Measurements from ENCODE around the gene PACRG. TPM values are rescaled to one million over a fixed set of nuclear protein-coding genes. Genes with fewer than 3 reads are reported as not detected.

PACRG gene
- total and polyA plus RNA-seq, 2 experiments from 2014 or later, result 0.17 to 0.68 TPM

DNA sequence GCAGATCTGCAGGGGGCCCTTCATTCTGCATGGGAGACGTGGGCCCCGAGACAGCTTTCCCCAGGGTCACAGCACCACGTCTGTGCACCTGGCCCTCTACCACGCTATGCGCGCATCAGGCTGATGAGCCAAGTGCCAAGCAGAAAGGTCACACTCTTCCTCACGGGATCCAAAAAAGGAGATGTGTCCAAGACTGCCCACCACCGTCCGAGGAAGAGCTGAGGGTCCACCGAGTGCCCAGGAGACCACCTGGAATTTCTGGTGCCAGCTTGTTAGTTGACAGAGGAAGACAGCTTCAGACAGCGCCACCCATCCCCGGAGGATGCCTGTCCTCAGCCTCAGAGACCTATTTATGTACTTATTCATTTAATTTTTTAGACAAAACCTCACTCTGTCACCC lies 609.2 kb downstream of the PACRG start:
- H3K4me3 ChIP-seq, result no peak overlapping the region
- Mint-ChIP-seq H3K4me3 (no peak overlapping the region), H3K36me3 (ENCODE audit: low read depth) (no peaks in the 10 kb centered on the region), H3K9me3 (no peaks in the 10 kb centered on the region; the same call in 2 of the 3 replicates), H3K4me1 (peaks cover 24% of the 10 kb centered on the region), H3K27me3 (ENCODE audit: insufficient read depth, low read depth, poor library complexity) (peaks cover 20% of the 10 kb centered on the region), H3K27ac (no peak overlapping the region)
- H3F3A ChIP-seq (replicated peaks; ENCODE audit: low read depth), result no peaks in the 10 kb centered on the region
- H2AFZ ChIP-seq, result no peak overlapping the region
- H3K4me2 ChIP-seq, result no peak overlapping the region
- TF ChIP-seq REST (IDR thresholded peaks at IDR 0.05; ENCODE audit: unreplicated experiment) (no peak), JUNB (IDR thresholded peaks at IDR 0.05; ENCODE audit: unreplicated experiment) (no peak), POLR2AphosphoS5 (IDR thresholded peaks at IDR 0.05; ENCODE audit: low read depth) (no peak), CREB1 (CRISPR knock-in tag; IDR thresholded peaks at IDR 0.05; ENCODE audit: low read depth) (no peak), ZNF114 (CRISPR knock-in tag; IDR thresholded peaks at IDR 0.05) (no peak), ZNF331 (CRISPR knock-in tag; IDR thresholded peaks at IDR 0.05; ENCODE audit: low read depth) (no peak), EZH2 (IDR thresholded peaks at IDR 0.05; ENCODE audit: low read depth, unreplicated experiment) (no peak), STAT1 (IDR thresholded peaks at IDR 0.05; ENCODE audit: unreplicated experiment) (no peak), EZH2phosphoT487 (IDR thresholded peaks at IDR 0.05; ENCODE audit: unreplicated experiment) (no peak), ZNF462 (CRISPR knock-in tag; IDR thresholded peaks at IDR 0.05) (no peak), NANOG (IDR thresholded peaks at IDR 0.05; ENCODE audit: borderline replicate concordance) (no peak)
- TF ChIP-seq, protein P1, sequence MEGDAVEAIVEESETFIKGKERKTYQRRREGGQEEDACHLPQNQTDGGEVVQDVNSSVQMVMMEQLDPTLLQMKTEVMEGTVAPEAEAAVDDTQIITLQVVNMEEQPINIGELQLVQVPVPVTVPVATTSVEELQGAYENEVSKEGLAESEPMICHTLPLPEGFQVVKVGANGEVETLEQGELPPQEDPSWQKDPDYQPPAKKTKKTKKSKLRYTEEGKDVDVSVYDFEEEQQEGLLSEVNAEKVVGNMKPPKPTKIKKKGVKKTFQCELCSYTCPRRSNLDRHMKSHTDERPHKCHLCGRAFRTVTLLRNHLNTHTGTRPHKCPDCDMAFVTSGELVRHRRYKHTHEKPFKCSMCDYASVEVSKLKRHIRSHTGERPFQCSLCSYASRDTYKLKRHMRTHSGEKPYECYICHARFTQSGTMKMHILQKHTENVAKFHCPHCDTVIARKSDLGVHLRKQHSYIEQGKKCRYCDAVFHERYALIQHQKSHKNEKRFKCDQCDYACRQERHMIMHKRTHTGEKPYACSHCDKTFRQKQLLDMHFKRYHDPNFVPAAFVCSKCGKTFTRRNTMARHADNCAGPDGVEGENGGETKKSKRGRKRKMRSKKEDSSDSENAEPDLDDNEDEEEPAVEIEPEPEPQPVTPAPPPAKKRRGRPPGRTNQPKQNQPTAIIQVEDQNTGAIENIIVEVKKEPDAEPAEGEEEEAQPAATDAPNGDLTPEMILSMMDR (conservative IDR thresholded peaks at IDR 0.05; ENCODE audit: low read depth in 2 of 2), result no peak
- TF ChIP-seq, protein P2, sequence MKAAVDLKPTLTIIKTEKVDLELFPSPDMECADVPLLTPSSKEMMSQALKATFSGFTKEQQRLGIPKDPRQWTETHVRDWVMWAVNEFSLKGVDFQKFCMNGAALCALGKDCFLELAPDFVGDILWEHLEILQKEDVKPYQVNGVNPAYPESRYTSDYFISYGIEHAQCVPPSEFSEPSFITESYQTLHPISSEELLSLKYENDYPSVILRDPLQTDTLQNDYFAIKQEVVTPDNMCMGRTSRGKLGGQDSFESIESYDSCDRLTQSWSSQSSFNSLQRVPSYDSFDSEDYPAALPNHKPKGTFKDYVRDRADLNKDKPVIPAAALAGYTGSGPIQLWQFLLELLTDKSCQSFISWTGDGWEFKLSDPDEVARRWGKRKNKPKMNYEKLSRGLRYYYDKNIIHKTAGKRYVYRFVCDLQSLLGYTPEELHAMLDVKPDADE (IDR thresholded peaks at IDR 0.05), result no peak
- H3K27me3 ChIP-seq (ENCODE audit: insufficient read depth), result no peaks in the 10 kb centered on the region
- H3K36me3 ChIP-seq (ENCODE audit: insufficient read depth), result no peaks in the 10 kb centered on the region
- no peaks in the 10 kb centered on the region for H3K9me2 ChIP-seq (ENCODE audit: insufficient read depth)
- H3K27ac ChIP-seq (ENCODE audit: low read depth), result no peak overlapping the region
- no peaks in the 10 kb centered on the region for H3K79me2 ChIP-seq (replicated peaks; ENCODE audit: insufficient read depth)
- ATAC-seq (no peak), DNase-seq (ENCODE audit: low spot score) (no peak)
- peaks cover 13% of the 10 kb centered on the region; the same call in 1 of the 2 replicates for H3K4me1 ChIP-seq (ENCODE audit: insufficient read depth)
- H4K20me1 ChIP-seq (replicated peaks; ENCODE audit: insufficient read depth), result no peaks in the 10 kb centered on the region
